Head of caudate nucleus (tissue), 42 donors: Measurements from ENCODE around the gene ME3.

Source experiments
- DNase-seq, 42 donors: peaks; one replicate each; pipeline versions ENCODE4 v3.0.0 to v3.0.0-alpha.2; 2020 to 2021; ENCODE audit warnings: mixed read lengths in 7 of 42
- intact Hi-C: fragments of 100-400 bp; cut with DNase I; formaldehyde crosslinking; loops from one replicate; pipeline ENCODE4 v1.15.0; 2022

ME3 gene

DNA sequence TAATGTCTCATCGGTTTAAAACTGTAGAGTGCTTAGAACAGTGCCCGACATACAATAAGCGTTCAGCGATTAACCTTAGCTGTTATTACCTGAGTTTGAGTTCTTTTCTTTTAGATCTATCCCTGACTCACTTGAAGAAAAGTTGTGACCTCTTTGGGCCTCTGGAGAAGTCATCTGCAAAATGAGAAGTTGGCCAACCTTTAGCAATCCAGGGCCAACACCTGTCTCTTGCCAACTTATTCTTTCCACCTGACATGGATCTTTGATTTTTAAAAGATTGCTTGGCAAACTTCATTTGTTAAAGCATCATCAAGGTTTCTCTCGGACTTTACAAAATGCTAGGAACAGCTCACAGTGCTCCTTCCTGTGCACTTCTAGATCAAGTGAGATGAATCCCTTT lies 208.5 kb downstream of the ME3 start:
- DNase-seq: no peak
- intact Hi-C loops: no loop called here

DNA sequence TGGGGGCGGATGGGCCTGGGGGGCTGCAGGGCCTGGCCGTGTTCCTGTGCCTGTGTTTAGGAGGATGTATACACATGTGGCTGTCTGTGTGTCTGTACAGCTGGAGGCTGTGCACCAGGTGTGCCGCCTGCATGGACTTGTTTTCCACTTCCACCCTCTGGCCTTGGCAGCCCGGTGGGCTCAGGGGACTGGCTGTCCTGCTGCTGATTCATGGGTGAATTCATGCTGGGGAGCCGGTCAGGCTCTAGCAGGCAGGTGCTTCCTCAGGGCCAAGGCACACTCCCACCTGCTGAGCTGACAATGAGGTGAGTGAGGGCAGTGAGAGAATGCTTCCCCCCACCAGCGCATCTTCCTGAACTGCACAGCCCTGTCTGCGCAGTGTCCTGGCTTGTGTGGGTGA lies 209.3 kb downstream of the ME3 start:
- intact Hi-C loops: no loop called here

DNA sequence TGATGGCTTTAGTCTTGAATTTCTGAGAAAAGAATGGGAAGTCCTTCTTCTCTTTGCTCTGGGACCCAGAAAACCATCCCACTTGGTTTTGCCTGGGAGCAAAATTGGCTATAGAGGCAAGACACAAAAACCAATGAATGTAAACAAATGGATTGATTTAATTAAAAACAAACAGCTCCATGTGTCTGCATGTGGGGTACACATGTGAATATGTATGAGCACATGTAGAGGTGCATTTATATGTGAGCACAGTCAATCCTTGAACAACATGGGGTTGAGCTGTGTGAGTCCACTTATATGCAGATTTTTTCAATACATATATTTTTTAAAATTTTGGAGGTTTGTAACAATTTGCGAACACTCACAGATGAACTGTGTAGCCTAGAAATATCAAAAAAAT lies 210.5 kb downstream of the ME3 start:
- intact Hi-C loops: no loop called here
- DNase-seq: no peak

More for the DNA sequence above, 209.3 kb downstream of the ME3 start:
- DNase-seq: no peak

DNA sequence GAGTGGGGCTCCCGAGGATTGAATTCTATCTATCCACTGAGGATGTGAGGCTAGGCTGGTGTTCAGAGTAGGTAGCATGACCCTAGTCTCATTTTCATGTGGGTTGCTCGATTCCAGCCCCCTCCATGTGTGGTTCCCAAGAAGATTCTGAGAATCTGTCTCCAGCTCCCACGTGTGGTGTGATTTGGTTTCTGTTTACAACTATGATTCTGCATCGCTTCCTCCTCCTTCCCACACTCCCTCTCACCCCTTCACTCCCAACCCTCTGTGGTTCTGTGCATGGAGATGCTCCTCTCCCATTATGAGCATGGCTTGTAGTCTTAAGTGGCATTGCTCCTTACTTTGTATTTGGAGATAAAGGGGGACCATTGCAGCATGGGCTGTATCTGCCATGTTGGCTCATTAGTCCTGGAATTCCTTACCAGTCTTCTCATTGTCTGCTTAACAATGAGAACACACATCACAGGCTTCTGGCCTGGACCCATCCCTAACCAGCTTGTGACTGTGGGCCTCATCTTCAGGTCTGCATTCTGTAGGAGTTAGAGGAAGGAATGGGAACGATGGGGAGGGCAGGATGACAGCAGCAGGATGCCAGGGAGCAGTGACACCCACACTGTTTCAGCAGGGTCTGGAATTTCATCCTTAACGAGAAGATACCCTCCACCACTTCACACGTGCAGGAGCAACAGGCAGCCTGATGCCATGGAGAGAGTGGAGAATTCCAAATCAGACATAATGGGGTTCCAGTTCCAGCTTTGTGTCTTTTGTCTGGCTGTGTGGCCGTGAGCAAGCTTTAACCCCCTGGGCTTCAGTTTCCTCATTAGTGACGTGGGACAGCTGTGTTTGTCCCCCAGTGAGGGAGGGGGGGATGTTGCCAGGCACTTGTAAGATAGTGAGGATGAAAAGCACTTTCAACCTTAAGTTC lies 211.7 kb downstream of the ME3 start:
- intact Hi-C loops: no loop called here
- DNase-seq: peak in 1 of 42 donors; percentile 31

DNA sequence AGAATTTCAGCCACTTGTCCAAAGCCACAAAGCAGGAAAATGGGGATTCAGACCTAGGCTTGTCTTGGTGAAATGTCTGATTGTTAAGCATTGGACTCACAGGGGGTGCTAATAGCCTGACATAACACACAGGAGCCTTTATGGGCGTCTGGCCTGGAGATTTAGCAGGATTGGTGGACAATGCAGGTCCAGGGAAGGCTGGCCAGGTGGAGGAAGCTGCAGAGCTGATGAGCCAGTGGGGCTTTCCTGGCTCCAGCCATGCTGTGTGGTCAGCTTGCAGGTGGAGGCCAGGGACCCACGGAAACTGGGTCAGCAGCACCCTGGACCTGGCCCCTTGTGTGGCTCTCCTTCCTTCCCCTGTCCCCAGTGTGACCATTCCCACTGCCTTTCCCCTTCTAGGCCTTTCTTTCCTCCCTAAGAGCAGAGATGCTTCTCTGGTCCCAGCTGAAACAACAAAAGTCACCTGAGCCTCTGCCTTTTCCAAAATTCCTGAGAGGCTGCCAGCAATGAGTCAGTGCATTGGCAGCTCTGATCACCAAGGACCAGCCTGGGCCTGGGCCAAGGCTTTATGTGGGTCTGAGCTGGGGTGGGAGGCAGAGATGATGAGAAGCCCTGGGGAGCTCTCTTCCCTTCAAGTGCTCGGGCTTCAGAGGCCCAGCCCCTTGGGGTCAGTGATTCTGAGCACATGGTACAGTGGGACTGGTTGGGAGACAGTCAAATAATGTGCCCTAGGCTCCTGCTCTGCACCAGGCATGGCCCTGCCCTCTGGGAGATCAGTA lies 212.5 kb downstream of the ME3 start:
- intact Hi-C loops: no loop called here
- peak in 1 of 42 donors; percentile 16 for DNase-seq

DNA sequence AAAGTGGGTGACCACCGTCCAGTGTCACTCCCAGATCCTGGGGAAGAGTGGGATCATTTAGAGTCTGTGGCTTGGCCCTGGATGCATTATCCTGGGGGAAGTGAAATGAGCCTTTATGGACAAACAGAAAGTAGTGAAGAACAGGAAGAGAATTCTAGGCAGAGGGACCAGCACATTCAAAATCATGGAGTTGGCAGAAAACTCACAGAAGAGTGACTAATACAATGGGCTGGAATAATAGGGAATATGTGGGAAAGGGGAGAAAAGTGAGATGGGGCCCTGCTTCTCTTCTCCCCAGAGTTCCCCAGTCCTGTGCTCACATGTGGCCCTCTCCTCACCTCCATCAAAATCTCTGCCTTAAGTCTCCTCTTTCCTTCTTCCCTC lies 213.4 kb downstream of the ME3 start:
- intact Hi-C loops: no loop called here
- DNase-seq: no peak

DNA sequence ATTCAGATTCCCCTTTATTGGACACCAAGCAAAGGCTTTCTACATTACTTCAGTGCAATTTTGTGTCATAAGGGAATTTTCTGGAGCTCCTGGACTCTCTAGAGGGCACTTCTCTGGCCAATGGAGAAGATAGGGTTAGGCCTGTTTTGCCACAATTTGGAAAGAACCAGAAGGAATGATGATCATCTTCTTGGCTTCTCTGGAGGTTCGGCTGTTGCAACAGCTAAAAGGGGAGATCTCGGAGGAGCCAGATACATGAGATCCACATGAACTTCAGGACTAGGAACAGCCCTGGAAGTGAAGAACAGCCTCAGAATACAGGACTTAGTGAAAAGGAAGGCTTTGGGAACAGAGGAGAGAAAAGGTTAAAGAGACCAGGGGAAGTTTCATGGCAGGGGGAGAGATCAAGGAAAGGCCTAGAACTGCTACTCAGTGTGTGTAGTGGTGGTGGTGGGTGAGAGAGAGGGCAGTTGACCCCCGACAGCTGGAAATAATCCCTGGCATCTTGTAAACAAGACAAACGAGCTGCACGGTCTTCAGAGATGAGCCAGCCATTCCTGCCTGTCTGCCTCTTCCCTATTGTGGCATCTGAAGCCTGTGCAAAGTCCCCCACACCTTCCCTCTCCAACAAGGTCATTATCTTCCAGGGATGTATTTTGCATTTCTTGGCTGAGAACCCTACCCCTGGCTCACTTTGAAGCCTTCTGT lies 214.0 kb downstream of the ME3 start:
- intact Hi-C loops: no loop called here
- no peak for DNase-seq

DNA sequence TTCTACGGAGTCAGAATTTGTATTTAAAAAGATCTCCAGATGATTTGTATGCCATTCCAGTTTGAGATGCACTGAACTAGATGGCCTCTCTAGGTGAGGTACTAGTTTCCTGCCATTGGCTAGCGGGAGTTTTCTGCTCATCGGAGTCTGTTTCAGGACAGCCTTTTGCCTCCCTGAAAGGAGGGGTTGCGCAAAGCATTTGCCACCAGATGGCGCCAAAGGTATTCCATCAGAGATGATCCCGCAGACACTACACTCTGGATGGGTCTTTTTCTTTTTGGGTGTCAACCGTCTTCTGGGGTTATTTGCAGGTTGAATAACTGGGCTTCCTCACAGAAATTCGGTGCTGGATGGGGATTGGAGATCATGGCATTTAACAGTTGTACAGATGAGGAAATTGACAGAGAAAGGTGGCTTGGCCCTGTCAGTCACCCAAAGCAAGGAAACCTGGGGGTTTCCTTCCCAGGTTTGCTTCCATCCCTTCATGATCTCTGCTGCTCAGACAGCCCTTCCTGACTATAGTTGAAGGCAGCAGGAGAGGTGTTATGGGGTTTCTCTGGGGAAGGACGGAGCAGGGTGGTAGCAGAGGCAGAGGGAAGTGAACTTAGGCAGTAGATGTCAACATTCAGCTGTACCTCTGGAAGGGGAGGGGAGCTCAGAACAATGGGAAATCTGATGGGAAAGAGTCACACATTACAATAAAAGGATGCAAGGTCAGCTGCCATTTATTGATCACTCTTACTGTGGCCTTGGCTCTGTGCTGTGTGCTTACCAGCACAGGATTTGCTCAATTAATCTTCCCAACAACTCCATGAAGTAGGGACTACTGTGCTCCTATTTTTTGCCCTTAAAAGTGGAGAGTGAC lies 216.1 kb downstream of the ME3 start:
- peak; percentile 64 to 95 (median 88) for DNase-seq
- intact Hi-C loops: loop anchor here (2.0 kb wide), 1 partner anchor 362 kb away; no protein-coding TSS in a partner anchor

DNA sequence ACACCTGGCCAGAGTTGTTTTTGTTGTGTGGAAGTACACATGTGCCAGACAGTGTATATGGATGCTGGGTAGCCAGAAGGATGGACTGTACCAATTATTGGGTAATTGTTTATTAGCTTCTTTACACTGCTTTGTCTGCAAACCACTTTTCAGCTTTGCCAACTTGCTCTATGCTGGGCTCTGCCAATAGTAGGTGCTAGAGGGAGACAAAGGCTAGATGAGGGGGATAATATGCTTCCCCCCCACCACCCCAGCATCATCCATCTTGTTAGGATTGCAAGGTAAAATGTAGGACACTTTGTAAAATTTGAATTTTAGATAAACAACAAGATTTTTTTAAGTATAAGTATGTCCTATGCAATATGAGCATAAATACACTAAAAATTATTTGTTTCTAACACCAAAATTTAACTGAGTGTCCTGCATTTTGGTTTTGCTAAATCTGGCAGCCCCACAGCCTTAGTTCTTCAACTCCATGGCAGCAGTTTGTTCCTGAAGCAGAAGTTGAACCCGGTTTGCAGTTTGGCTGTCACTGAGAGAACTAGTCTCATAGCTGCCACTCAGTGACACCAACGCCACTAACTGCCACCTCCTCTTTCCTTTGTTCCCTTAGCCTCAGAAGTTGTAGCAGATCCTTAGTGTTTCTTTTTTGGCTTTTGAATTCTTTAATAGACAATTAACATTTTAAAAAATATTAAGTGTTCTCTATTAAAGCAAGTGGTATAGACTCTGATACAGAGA lies 219.0 kb downstream of the ME3 start:
- intact Hi-C loops: no loop called here
- DNase-seq: peak in 33 of 42 donors; percentile 16 to 91 (median 59)

DNA sequence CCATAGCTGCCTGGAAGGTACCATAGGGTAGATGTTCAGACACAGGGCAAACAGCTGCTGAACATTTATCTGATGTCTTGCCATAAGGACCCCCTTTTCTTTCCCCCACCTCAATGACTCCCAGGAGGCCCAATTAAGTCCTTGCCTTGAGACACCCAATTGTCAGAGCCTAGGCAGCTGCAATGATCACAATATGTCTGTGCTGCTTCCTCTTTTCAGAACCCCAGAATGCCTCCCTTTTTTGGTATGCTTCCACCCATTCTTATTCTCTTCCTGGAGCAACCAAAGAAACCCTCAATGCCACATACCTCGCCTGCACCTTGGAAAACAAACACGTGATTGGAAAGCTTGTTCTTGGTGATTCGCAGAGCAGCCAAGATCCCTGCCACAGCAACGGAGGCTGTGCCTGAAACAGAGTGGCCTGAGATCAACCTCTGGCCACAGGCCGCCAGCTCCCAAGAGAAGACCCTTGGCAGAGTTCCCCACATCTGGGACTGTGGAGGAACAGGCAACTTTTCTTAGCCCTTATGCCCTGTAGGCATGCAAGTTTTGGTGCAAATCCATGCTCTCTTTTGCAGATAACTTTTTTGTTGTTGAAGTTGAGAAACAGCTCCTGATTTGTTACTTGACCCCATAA lies 222.3 kb downstream of the ME3 start:
- intact Hi-C loops: no loop called here

DNA sequence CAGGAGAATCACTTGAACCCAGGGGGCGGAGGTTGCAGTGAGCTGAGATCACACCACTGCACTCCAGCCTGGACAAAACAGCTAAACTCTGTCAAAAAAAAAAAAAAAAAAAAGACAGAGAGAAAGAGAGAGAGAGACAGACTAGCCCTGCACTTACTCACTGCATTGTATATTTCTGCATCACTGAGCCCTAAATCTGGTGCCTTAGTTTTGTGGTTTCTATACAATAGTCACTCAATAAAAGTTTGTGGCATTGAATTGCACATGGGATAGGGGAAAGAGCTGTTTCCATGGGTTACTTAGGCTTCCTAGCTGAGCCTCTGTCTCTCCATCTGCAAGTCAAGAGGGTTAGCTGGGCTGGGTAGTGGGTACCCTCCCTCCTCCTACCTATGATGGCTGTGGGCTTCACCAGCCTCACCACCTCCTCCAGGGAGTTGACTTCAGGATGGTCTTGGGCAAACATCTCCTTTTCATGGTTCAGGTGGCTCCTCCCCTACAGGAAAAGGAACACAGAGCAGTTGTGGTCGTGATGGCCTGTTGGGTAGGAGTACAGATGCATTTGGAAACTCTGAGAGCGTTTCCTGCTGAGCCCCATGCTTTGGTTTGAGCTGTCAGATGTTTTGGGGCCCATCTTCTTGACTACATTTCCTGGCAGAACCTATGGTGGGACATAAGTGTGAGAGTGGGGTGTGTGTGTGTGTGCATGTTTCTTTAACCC lies 224.5 kb downstream of the ME3 start:
- no peak for DNase-seq
- intact Hi-C loops: no loop called here

More for the DNA sequence above, 222.3 kb downstream of the ME3 start:
- DNase-seq: no peak

DNA sequence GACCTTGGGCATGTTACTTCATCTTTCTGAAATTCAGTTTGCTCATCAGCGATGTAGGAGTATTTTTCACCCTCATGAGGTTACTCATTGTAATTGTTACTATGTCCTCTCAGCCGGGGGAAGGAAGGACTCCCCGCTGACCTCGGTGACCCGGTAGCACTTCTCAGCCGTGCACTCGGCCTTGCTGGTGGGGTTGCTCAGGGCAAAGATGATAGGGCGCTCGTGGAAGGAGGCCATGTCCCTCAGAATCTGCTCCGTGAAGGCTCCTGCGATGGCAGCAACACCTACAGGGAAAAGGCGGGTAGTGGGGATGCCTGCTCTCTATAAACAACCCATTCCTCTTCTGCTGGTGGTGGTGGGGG lies 225.5 kb downstream of the ME3 start:
- DNase-seq: no peak
- intact Hi-C loops: no loop called here

DNA sequence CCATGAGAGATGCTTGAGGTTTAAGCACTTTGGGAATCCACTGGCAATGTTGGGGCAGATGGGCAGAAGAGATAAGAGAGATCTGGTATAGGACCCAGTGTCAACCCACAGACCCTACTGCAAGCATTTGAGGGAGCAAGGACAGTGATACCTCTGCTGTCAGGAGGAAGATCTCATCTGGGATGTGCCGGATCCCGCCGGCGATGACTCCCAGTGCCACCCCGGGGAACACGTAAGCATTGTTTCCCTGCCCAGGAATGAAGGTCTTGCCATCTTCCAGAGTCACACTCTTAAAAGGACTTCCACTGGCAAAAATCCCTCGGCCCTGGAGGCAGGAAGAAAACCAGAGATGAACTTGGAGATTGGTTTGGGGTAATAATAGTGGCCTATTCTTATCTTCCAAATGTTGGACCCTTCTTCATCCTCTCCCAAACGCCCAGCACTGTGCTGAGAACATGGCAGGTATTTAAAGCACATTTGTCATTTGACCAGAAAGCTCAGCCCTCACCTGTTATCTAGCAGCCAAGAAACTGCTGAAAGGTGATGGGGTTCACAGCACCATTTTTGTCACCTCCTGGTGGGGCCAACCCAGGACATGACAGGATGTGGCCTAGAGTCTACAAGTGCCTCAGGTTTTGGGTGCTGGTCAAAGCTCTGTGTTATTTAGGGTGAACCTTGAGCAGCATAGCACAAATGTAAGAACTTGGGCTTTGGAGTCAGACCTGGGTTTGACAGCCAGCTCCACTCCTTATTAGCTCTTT lies 226.1 kb downstream of the ME3 start:
- no peak for DNase-seq
- intact Hi-C loops: no loop called here

DNA sequence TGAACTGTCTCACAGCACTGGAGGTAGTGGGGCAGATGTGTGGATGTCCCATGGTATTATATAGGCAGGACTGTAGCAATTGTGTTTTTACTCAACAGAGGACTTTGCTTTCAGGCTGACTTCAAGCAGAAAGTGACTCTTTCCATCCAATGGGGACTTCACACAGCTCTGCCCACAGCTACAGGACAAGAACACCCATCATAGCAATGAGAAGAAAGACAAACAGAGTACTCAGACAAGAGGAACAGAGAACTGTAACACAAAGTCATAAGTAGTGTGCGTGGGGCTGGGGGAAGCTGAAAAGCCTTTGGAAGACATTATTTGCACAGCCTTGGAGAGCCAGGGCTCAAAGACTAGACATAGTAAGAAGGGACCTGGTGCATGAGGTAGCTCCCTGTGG lies 227.4 kb downstream of the ME3 start:
- intact Hi-C loops: no loop called here
- DNase-seq: no peak

DNA sequence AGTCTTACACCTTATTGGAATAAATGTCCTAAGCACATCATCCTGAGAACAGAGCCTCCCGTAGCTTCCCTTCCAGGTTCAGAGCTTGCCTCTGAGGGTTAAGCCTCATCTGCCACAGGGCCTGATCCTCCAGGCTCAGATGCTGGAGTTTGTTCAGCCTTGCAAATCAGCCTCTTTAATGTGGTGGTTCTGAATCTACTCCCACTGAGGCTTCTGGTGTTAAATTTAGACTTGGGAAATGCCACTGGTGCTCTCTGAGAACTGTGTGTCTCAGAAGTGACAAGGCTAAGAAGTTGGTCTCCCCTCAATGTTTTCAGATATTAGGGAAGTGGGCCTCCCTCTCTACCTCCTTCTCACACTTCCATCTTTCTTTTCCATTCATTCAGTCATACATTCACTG lies 229.0 kb downstream of the ME3 start:
- intact Hi-C loops: no loop called here
- DNase-seq: no peak

DNA sequence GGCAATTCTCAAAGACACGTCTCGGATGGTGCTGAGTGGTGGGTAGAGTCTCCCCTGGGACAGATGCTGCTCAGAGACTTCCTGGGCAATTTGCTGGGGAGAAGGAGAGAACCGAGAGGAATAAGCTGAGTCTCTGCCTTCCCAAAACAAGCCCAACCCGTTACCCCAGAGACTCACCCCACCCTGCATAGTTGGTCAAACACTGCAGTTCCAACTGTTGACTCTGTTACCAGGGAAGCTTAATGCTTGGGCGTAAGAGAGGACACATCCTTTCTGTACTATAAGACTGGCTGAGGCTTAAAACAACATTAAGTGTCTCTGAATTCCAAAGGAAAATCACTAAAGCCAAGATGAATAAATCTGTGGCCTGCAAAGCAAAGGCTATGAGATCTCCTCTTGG lies 229.6 kb downstream of the ME3 start:
- DNase-seq: no peak
- intact Hi-C loops: no loop called here
